HG03520 (cell line): ENCODE measurements around the gene LRRTM1.

Experiments used
- ATAC-seq: cut with Tn5 transposase; IDR thresholded peaks from one replicate; pipeline ENCODE4 v1.9.1; 2021; ENCODE audit warnings: mild to moderate bottlenecking, moderate library complexity; ENCODE audit not compliant: unreplicated experiment

Gene LRRTM1, protein sequence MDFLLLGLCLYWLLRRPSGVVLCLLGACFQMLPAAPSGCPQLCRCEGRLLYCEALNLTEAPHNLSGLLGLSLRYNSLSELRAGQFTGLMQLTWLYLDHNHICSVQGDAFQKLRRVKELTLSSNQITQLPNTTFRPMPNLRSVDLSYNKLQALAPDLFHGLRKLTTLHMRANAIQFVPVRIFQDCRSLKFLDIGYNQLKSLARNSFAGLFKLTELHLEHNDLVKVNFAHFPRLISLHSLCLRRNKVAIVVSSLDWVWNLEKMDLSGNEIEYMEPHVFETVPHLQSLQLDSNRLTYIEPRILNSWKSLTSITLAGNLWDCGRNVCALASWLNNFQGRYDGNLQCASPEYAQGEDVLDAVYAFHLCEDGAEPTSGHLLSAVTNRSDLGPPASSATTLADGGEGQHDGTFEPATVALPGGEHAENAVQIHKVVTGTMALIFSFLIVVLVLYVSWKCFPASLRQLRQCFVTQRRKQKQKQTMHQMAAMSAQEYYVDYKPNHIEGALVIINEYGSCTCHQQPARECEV

DNA sequence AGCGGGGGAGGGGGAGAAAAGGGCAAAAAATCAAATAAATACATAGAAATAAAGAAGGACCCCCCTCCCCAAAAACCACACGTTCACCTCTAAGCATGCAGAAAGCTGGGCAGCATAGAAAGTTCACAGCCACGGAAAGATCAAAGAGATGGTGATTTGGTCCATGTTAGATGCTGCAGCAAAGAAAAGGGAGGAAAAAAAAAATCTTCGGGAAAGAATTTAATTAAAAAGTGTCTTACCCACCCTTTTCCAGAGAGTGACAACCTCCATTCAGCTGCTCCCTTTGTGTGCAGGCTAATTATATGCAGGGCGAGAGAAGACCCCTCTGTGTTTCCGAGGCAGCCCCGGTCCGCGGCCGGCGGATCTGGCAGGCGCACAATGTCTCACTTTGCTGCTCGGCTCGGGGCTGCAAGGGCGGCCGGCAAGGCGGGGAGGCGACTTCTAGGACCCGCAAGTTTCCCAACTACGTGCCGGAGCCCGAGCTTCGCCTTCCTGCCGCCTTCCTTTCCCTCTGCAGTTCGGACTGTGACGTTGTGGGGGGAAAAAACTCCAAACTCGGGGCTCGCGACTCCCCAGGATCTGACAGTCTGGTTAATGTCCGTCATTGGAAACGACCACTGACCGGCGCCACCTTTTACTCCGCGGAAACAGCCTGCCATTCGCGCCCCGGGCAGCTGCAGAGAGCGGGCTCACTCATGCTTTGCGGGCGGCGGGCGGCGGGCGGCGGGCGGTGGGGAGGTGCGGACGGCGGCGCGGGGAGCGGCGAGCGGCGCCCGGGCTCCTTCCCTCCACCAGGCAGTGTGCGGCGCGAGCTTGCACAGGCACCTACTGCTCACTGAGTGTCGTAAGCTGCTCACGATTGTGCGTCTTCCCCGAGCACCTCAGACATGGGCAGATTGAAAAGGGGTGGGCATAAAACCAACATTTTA lies at the start of gene LRRTM1:
Gene LRRTM1, minus strand, starts transcription at position 844 of the 929 bp plus-strand sequence. CDS start 933 bp downstream, outside the sequence.
- no peak for ATAC-seq

DNA sequence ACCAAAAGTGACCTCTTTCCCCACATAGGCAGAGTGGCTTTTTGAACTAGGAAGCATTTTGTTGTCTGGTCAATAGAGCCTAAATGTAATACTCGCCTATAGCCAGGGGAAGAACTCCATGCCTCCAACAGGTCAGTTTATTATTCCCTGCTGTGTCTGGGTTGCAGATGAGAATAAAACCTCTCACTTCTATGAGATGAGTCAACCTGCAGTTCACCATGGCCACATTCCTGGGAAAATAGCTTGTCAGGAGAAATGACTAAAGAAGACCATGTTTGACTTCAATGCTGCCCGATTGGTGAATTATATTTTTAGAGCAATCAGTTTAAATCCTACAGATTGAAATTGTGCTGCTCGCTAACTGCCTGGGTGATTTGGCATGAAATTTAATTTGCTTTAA lies 46.7 kb upstream of the LRRTM1 start:
- no peak for ATAC-seq

DNA sequence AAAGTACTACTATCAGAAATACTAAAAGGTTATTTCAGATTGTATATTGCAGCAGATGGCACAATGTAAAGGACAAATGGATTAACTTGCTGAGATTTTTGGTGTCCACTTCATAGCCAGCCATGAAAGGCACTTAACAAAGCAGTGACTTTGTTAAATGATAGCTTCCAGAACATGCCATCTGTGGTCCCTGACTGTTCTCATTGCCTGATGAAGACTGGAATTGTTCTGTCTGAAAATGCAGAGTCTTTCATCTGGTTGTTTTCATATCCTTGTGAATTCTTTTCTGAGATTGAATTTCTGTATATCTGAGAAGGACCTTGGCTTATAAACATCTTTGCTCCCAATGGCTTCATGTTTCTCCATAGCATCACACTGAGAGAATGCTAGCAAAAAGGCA lies 44.4 kb upstream of the LRRTM1 start:
- ATAC-seq = no peak

DNA sequence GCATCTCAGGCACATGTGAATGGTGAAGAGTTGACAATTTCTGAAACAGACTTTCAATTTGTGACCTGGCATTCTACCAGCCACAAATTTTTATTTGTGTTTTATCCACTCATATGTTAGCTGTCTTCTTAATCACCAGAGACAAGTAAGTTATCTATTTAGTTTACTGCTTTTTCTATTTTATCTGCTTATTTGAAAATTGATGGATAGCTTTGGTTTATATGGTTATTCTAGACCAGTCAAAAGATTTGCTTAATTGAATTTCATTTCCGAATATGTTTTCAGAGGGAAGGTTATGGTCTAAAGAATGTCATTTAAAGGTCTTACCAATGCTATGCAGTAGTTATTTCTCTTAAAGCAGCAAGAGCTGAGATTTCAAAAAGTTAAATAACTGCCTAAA lies 43.5 kb upstream of the LRRTM1 start:
- no peak for ATAC-seq

DNA sequence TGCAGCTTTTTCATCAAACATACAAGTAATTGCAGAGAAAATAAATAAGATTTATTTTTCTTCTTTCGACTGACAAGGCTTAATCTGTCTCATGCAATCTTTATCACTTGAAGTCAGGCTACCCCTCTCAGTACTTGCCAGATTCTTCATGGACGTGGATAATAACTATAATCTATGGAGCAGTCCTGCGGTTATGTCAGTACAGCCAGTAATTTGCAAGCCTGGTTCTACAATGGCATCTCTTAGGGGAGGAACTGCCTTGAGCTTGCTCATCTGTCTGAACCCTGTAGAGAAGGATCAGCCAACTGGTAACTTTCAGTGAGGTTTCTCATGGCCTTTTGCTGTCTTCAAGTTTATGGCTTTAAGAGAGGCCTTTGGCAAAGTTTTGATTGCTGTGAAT lies 35.5 kb upstream of the LRRTM1 start:
- no peak for ATAC-seq

DNA sequence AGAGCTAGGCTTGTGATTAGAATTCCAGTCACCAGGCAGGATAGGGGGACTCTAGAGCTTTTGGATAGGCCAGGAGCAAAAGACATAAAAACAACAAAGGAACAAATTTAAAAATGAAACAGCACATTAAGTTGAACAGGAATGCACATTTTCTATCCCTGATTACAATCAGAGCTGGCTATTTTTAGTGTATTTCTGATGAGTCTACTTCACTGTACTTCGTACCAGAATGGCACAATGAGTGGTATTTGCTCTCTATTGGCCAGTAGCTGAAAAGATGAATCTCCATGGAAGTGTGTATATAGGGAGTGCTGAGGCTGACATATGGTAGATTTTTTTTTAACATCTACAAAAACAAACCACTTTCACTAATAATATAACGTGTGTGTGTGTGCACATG lies 34.2 kb upstream of the LRRTM1 start:
- no peak for ATAC-seq

DNA sequence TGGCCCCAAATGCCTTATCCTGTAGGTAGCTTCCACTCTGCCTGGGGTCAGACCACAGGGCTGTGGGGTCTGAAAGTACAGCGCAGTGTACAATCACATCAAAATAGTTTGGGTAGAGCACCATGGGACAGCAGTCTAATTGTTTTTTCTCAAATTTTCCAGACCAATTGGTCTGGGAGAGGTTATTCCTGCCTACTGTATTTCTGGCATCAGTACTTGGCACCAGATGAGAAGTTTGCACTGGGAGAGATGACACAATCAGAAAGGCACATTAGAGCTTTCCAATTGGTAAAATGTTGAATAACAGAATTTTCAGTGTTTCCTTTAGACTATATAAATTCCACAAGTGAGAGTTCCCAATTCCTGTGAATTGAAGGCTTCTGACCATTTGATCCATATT lies 30.9 kb upstream of the LRRTM1 start:
- no peak for ATAC-seq

DNA sequence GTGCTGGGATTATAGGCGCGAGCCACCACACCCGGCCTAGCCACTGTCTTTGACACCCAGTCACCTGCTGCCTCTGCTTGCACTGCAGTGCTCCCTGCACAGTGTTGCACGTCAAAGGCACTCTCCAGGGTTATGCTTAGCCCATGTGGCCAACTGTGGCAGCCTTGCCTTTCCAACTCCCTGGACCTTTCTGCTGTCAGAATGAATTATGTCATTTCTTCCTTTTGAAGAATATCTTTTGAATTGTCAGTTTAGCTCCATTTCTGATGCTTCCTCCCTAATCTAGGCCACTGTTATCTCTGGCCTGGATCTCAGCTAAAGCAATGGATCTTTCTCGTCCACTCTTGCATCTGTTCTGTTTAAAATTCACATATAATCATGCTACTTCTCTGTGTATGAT lies 29.3 kb upstream of the LRRTM1 start:
- ATAC-seq = no peak

DNA sequence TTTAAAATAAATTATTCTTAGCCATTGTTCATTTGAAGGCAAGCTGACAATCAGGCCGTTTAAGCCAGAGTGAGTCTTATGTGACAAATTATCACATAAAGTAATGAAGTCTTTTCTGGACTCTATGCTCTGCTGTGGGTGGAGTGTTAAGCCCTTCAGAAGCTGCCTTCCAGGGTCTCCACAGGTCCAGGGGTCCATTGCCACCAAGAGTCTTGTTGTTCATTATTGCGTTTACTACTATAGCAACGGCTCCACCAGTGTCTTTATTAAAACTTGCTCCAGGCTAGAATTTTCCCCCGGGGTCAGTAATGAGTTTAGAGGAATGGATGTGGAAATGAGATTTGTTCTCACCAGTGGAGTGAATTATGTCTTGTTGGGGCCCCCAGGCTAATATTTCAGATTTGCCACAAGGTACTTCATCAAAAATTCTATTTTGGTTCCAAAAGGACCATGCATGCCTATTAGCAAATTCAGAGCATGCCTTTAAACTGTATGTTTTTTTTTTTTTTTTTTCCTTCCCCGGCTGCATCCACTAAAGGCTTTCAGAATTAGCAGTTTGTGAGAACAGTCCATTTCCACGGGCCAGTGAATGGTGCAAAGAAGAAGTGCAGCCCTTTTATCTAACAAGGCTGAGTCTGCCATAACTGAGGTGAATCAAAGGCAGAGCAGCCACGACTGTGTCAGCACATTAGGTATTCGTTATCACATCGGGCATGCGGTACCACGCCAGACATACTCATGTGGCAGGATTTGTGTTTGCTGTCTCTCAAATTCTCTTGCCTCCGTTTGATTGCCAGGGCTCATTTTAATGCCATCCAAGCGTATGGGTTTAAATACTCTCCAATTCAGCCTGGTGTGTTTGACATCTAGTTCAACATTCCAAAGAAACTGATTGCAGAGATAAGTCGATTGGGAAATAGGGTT lies 26.2 kb upstream of the LRRTM1 start:
- no peak for ATAC-seq

DNA sequence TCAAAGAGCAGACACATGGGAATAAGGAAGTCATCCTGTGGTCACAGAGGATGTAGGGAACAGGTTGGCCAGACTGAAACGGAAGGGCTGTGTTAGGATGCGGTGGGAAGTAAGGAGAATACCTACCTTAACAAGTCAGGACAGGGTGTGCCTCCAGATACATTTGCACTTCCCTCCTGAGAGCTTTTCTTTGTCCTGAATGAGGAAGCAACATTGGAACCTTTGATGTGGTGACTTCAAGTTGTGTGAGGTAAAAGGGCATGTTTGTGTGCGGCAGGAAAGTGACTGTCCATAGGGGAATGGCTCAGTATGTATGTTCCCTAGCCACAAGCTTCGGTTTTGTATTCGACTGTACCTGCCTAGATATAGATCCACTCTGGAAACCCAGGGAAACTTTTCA lies 24.9 kb upstream of the LRRTM1 start:
- no peak for ATAC-seq

DNA sequence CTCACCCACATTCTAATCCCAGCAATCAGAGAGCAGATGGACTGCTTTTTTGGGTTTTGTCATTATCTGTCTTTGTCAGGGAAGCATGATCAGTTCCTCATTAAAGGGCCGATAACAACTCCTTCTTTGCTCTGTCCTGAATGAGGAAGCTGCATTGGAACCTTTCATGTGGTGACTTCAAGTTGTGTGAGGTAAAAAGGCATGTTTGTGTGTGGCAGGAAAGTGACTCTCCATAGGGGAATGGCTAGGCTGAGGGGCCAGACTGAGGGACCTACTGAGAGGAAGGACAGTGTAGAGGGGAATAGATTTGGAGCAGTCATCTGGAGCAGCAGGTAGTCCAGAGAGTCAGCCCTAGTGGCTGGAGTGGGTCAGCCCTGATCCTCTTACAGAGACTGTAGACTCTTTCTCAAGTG lies 23.6 kb upstream of the LRRTM1 start:
- no peak for ATAC-seq

DNA sequence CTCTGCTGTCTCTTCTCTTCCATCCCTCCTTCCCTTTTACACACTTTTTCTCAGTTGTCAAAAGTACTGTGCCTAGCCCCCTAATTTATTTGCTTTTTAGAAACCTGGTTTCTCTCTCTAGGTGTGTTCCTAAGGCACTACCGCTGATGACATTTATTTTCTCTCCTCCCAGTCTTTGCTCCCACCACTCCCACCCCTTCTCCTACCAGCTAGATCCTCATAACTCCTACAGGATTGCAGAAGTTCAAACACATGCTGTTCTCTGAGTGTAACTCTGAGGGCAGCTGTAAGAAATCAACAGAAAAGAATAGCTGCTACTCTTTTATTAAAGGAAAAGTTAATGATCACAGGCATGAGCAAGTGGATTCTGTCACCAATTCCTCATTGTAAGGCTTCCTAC lies 22.3 kb upstream of the LRRTM1 start:
- no peak for ATAC-seq

DNA sequence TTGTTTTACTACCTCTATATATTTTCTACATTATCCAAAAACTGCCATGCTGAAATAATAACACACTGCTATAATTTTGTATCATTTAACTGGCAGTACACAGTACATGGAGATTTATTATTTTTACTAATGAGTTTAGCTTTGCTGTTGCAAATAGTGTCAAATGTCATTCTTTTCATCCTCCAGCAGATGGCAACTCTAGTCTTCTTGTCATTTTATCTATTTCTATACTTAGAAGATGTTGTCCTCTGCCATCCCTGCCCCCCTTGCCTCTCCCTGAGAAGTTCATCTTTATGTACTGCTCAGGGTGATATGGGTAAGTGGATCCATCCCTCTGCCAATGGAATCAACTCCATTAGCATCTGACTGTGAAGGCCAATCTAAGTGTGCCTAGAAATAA lies 21.7 kb upstream of the LRRTM1 start:
- no peak for ATAC-seq

DNA sequence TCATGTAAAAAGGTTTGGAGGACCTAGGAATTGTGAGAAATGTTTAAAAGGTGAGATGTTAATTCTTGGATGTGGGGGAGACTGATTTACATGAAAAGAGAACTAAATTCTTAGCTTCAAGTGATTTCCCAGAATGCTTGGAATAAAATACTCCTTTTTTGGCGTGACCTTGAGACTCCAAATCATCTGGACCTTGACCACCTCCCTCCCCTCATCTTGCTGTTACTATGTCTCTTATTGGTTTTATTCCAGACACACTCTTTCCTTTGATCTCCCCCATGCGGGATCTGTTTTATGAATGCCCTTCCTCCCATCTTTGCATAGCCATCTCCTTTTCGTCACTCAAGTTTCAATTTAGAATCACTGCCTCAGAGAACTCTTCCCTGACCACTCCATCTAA lies 20.0 kb upstream of the LRRTM1 start:
- ATAC-seq = no peak

DNA sequence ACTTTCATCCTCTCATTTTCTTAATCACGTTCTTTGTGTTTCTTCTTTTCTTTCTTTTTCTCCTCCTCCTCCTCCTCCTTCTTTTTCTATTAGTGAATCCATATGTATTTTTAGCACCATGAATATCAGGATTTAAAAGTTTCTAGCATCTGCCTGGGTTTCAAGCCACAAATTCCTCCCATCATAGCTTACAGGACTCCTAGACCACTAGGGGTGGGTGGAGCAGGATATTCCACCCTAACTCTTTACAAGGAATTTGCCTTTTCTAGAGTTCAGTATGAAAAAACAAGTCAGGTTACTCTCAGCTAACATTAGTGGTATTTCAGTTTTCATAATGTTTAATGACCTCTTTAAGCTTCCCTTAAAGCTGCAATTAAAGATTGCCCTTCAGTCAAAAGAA lies 19.1 kb upstream of the LRRTM1 start:
- no peak for ATAC-seq

DNA sequence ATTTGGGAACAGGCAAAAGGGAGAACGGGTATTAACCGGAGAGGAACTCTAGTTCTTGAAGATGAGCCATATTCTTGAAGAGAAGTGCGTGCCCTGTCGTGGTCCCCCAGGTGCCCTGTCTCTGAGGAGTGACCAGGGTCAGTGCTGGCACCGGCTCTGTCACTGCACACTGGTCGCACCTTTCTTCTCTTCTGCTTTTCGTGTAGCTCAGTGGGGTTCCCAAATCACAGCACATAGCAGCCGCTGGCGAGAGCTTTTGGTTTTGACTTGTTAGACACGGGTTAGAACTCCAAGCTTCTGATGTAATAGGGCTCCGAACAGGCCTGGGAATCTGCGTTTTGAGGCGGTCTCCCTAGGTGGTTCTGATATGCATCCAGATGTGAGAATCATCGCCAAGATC lies 18.4 kb upstream of the LRRTM1 start:
- no peak for ATAC-seq

DNA sequence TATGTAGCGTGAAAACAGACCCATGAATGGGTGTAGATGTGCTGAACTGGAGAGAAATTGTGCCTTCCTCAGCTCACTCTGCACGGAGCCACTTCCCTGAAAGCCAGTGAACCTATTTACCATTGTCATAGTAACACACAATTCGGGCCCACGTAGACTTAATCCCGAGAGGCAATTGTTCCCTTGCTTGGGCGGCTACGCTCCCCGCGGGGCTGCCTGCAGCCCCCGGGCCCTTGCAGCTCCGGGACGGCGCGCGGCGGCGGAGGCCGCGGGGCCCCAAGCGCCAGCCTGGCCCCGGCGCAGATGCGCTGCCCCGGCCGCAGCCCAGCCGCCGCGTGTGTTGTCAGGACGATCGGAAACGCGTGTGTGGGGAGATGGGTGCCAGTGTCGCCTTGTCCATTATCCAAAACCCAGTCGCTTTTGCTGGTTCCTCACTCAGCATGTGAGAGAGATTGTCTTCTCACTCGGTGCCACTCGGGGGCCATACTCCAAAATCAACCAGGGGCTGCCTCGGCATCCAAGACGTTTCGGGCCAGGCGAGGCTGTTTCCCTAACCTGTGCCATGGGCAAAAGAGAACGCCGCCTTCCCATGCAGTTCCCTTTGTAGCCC lies 17.9 kb upstream of the LRRTM1 start:
- ATAC-seq = no peak

DNA sequence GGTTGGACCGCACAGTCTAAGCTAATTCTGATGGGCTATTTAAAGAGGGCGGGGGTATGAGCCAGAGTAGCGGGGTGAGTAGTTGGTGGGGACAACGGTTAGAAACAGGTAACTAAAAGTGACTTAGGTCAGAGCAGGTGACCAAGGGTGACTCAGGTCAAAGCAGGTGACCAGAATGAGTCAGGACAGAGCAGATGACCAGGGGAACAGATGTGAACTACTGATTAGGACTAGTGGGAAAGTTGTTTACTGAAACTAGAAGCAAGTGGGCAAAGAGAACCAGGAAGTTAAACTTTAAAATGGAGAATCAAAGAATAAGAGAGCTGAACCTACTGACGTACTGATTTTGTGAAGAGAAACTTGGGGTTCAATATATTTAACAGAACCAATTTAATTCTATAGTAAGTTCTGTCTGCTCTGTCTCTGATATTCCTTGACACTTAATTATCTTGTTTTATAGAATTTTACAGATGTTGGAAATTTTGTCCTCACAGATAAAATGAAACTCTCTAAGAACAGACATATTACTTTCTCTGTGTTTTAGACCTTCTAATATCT lies 7.8 kb upstream of the LRRTM1 start:
- no peak for ATAC-seq

DNA sequence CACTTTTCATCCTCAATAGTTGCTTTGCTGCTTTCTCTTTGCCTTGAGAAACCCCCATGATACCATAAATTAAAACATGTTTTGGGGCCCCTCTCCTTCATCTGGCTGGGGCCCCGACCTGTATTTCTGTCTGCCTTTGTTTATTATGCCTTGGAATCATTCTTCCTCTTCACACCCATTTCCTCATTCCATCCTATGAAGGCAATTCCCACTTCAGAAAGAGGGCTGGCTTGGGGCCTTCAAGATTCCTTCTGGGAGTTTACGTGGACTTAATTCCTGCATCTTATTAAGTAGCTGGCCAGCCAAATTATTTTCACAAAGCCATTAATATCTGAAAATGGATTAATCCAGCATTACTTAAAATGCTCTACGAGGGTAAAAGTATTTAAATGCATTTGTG lies 6.8 kb upstream of the LRRTM1 start:
- ATAC-seq = no peak
